Sigmoid colon (tissue), 4 donors: ENCODE measurements around the gene ZNF474.

Source experiments
- CTCF ChIP-seq, 4 experiments: fragments of 450-650 bp in 3 of 4; fragments of 200-600 bp in 1 of 4; IDR thresholded peaks; one replicate each; pipeline ENCODE4 v1.5.1; 2016 to 2019; ENCODE audit warnings: antibody characterized with exemption in 4 of 4, mild to moderate bottlenecking in 3 of 4, moderate library complexity in 2 of 4
- POLR2AphosphoS5 ChIP-seq, 4 donors: sonication (generic); formaldehyde crosslinking; IDR thresholded peaks; one replicate each; pipeline ENCODE4 v1.6.1; 2017; ENCODE audit warnings: antibody characterized with exemption in 4 of 4

- TF ChIP-seq CTCF (IDR thresholded peaks at IDR 0.05) (no peak), POLR2AphosphoS5 (IDR thresholded peaks at IDR 0.05) (no peak)
Observed at GRCh38 chr5:122164070-122164435, 34.7 kb downstream of the ZNF474 start.
